HG02798 (cell line): ENCODE data around the gene CCDC28B.
"Not testable (repeated sequence)": the region's sequence is repeated elsewhere in the genome, so short reads cannot be mapped to it uniquely, and the experiment has no call there.

Experiments
- ATAC-seq: cut with Tn5 transposase; IDR thresholded peaks from one replicate; pipeline ENCODE4 v1.9.1; 2021; ENCODE audit warnings: mild to moderate bottlenecking; ENCODE audit not compliant: unreplicated experiment, poor library complexity

The CCDC28B gene

GRCh38 chr1:32200226-32201010 lies at the start of gene CCDC28B:
TSS of gene CCDC28B (plus strand) at chr1:32200595. CDS start at chr1:32201936, 1,341 bp downstream.
- ATAC-seq, result peak; percentile 27

- no peak for ATAC-seq
These were observed 49.5 kb upstream of the CCDC28B start for GRCh38 chr1:32150847-32151246.

- ATAC-seq, result no peak
These were observed 49.0 kb upstream of the CCDC28B start for GRCh38 chr1:32151319-32151787.

GRCh38 chr1:32159189-32159588 lies 41.2 kb upstream of the CCDC28B start:
- ATAC-seq, result no peak

- ATAC-seq, result no peak
These were observed 37.0 kb upstream of the CCDC28B start for GRCh38 chr1:32163405-32163804.

GRCh38 chr1:32165633-32166032 lies 34.8 kb upstream of the CCDC28B start:
- ATAC-seq, result not testable (repeated sequence)

- no peak for ATAC-seq
These were observed 29.4 kb upstream of the CCDC28B start for GRCh38 chr1:32170991-32171390.

GRCh38 chr1:32172621-32173245 lies 27.7 kb upstream of the CCDC28B start:
- no peak for ATAC-seq

- no peak for ATAC-seq
These were observed 21.8 kb upstream of the CCDC28B start for GRCh38 chr1:32178380-32179192.

- no peak for ATAC-seq
These were observed 21.3 kb upstream of the CCDC28B start for GRCh38 chr1:32179193-32179442.

GRCh38 chr1:32179443-32180185 lies 20.8 kb upstream of the CCDC28B start, which contains the start of gene TXLNA:
TSS of gene TXLNA (plus strand) at chr1:32179675. CDS start at chr1:32180346, 671 bp downstream.
- peak; percentile 90 for ATAC-seq

- no peak for ATAC-seq
These were observed 20.0 kb upstream of the CCDC28B start for GRCh38 chr1:32180186-32181060.

- no peak for ATAC-seq
These were observed 19.3 kb upstream of the CCDC28B start for GRCh38 chr1:32181065-32181464.

- ATAC-seq, result no peak
These were observed 18.8 kb upstream of the CCDC28B start for GRCh38 chr1:32181563-32181962.

- ATAC-seq, result no peak
These were observed 18.3 kb upstream of the CCDC28B start for GRCh38 chr1:32182060-32182459.

GRCh38 chr1:32184650-32185049 lies 15.7 kb upstream of the CCDC28B start:
- ATAC-seq, result no peak

GRCh38 chr1:32186077-32186476 lies 14.3 kb upstream of the CCDC28B start:
- no peak for ATAC-seq

- no peak for ATAC-seq
These were observed 13.9 kb upstream of the CCDC28B start for GRCh38 chr1:32186491-32186890.

- ATAC-seq, result no peak
These were observed 12.5 kb upstream of the CCDC28B start for GRCh38 chr1:32187850-32188249.
